Karpas-422 (cell line): ENCODE data around the gene MTPN. TPM values are rescaled to one million over a fixed set of nuclear protein-coding genes. Genes with fewer than 3 reads are reported as not detected.

ENCODE experiments used
- DNase-seq: peaks from one replicate; pipeline ENCODE4 v3.0.0-alpha.2; 2015
- H2AFZ ChIP-seq: fragments of 200-600 bp; sonication (generic); 2 replicates; pipeline ENCODE4 v1.6.1; 2014; ENCODE audit warnings: antibody characterized with exemption, low read length, mixed read lengths
- H3K27ac ChIP-seq: fragments of 200-600 bp; sonication (generic); 2 replicates; pipeline ENCODE4 v1.5.1; 2014; ENCODE audit warnings: mild to moderate bottlenecking, low read length, moderate library complexity
- H3K27me3 ChIP-seq: fragments of 200-600 bp; sonication (generic); 2 replicates; pipeline ENCODE4 v1.6.1; 2014; ENCODE audit warnings: low read length, mixed read lengths
- H3K36me3 ChIP-seq: fragments of 200-600 bp; sonication (generic); 2 replicates; pipeline ENCODE4 v1.6.1; 2014; ENCODE audit warnings: low read length, mixed read lengths; ENCODE audit not compliant: insufficient read depth
- H3K4me1 ChIP-seq: fragments of 200-600 bp; sonication (generic); 2 replicates; pipeline ENCODE4 v1.6.1; 2014; ENCODE audit warnings: mild to moderate bottlenecking, low read length, mixed read lengths
- H3K4me2 ChIP-seq: fragments of 200-600 bp; sonication (generic); 2 replicates; pipeline ENCODE4 v1.6.1; 2014; ENCODE audit warnings: low read length, low read depth, mild to moderate bottlenecking; ENCODE audit not compliant: poor library complexity, severe bottlenecking
- H3K4me3 ChIP-seq: fragments of 200-600 bp; sonication (generic); 2 replicates; pipeline ENCODE4 v1.5.1; 2014; ENCODE audit warnings: mild to moderate bottlenecking, antibody characterized with exemption, low read length, mixed read lengths
- H3K79me2 ChIP-seq: fragments of 200-600 bp; sonication (generic); 2 replicates; pipeline ENCODE4 v1.6.1; 2014; ENCODE audit warnings: mild to moderate bottlenecking, low read length, mixed read lengths
- H3K9ac ChIP-seq: fragments of 200-600 bp; sonication (generic); 2 replicates; pipeline ENCODE4 v1.6.0; 2014; ENCODE audit warnings: low read length
- H3K9me2 ChIP-seq: fragments of 200-600 bp; sonication (generic), shearing (Covaris generic); replicated peaks from 2 replicates; pipeline ENCODE4 v1.6.0; 2014; ENCODE audit warnings: mild to moderate bottlenecking, low read length, moderate library complexity; ENCODE audit not compliant: insufficient read depth
- H3K9me3 ChIP-seq: fragments of 300-700, 200-600 bp; sonication (generic); 2 replicates; pipeline ENCODE4 v1.6.1; 2014; ENCODE audit warnings: low read length, mixed read lengths
- H4K20me1 ChIP-seq: fragments of 200-600 bp; sonication (generic); 2 replicates; pipeline ENCODE4 v1.6.1; 2014; ENCODE audit warnings: mild to moderate bottlenecking, antibody characterized with exemption, low read length, low read depth; ENCODE audit not compliant: insufficient read depth
- total RNA-seq: library from RNA; depleted of rRNA; stranded (reverse); fragments of >200 nt; shearing (Covaris generic); gene quantifications from 2 replicates; pipeline ENCODE4 v1.2.3, GENCODE V29; 2014; ENCODE audit warnings: low replicate concordance

Gene MTPN
- total RNA-seq, 1 experiment from 2014 or later = 140 TPM

DNA sequence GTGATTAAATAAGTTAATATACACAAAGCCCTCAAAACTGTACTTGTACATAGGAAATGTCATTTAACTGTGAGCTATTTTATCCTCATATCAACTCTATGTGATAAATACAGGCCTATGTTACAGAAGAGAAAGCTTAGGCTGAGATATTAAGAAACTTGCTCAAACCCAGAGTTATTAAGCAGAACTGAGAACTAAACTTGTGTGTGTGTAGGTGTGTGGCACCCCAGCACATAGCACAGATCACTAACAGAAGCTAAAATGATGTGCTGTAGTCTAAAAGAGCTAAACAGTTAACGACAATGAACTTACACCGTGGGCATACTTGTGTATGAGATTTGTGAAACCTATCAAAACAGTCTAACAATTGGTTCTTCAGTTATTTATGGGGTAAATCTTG lies 34.5 kb downstream of the MTPN start:
- Histone ChIP-seq H2AFZ (no peak overlapping the region), H4K20me1 (no peaks in the 10 kb centered on the region), H3K4me2 (no peak overlapping the region), H3K9me3 (no peaks in the 10 kb centered on the region), H3K27ac (no peak overlapping the region), H3K36me3 (peaks cover 20% of the 10 kb centered on the region; the same call in 1 of the 2 replicates), H3K4me1 (peaks cover 8% of the 10 kb centered on the region; the same call in 1 of the 2 replicates), H3K9ac (no peak overlapping the region), H3K27me3 (no peaks in the 10 kb centered on the region), H3K79me2 (peaks cover 92% of the 10 kb centered on the region), H3K9me2 (no peaks in the 10 kb centered on the region), H3K4me3 (no peak overlapping the region)
- no peak for DNase-seq

GRCh38 chr7:135940077-135941075 lies 36.8 kb downstream of the MTPN start:
- Histone ChIP-seq H2AFZ (no peak overlapping the region), H3K4me3 (no peak overlapping the region), H3K27ac (no peak overlapping the region), H3K79me2 (peaks cover 92% of the 10 kb centered on the region), H3K4me2 (no peak overlapping the region), H3K9ac (no peak overlapping the region), H3K36me3 (peaks cover 11% of the 10 kb centered on the region; the same call in 1 of the 2 replicates), H4K20me1 (0 out of 2 replicates have a peak, but pooled peaks cover 6% of the 10 kb centered on the region), H3K4me1 (peaks cover 8% of the 10 kb centered on the region; the same call in 1 of the 2 replicates), H3K9me2 (no peaks in the 10 kb centered on the region), H3K27me3 (no peaks in the 10 kb centered on the region), H3K9me3 (no peaks in the 10 kb centered on the region)
- DNase-seq = no peak

DNA sequence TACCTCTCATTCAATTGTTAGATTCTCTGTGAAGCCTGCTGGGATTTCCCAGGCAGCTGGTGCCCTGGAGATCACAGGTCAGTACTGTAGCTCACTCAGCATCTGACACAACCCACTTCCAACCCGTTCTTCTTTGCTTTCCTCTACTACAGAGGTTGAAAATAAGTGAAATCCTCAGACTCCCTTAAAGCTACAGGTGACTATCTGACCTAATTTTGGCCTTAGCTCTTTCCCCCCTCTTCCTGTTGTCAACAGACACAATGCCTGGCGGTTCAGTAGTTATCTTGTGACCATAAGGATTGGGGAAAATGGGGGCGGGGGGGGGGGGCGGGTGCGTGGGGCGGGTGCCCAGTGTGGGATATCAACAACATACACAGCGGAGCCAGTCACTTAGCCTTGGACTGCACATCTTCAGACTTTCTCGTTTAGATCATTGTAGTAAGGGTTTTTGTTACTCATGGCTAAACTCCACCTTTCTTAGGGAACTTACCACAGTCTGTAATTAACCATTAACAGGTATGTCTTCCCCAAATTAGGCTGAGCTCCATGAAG lies 37.8 kb downstream of the MTPN start:
- no peak overlapping the region for H3K4me3 ChIP-seq
- DNase-seq = no peak
- peaks cover 11% of the 10 kb centered on the region; the same call in 1 of the 2 replicates for H3K36me3 ChIP-seq
- peaks cover 94% of the 10 kb centered on the region for H3K79me2 ChIP-seq
- H3K9ac ChIP-seq = no peak overlapping the region
- H4K20me1 ChIP-seq = 0 out of 2 replicates have a peak, but pooled peaks cover 7% of the 10 kb centered on the region
- H3K9me2 ChIP-seq = no peaks in the 10 kb centered on the region
- H3K27ac ChIP-seq = no peak overlapping the region
- H3K27me3 ChIP-seq = no peaks in the 10 kb centered on the region
- peaks cover 8% of the 10 kb centered on the region; the same call in 1 of the 2 replicates for H3K4me1 ChIP-seq
- H3K9me3 ChIP-seq = no peaks in the 10 kb centered on the region
- no peak overlapping the region for H3K4me2 ChIP-seq
- H2AFZ ChIP-seq = no peak overlapping the region

- Histone ChIP-seq H3K4me3 (no peak overlapping the region), H3K27ac (no peak overlapping the region), H4K20me1 (peaks cover 12% of the 10 kb centered on the region; the same call in 1 of the 2 replicates), H3K4me1 (peaks cover 6% of the 10 kb centered on the region; the same call in 1 of the 2 replicates), H3K4me2 (no peak overlapping the region), H3K27me3 (no peaks in the 10 kb centered on the region), H3K9me2 (no peaks in the 10 kb centered on the region), H3K9ac (no peak overlapping the region), H3K79me2 (peaks cover 97% of the 10 kb centered on the region), H3K36me3 (peaks cover 11% of the 10 kb centered on the region; the same call in 1 of the 2 replicates), H2AFZ (no peak overlapping the region), H3K9me3 (no peaks in the 10 kb centered on the region)
- no peak for DNase-seq
Observed at GRCh38 chr7:135938563-135938962, 38.6 kb downstream of the MTPN start.

DNA sequence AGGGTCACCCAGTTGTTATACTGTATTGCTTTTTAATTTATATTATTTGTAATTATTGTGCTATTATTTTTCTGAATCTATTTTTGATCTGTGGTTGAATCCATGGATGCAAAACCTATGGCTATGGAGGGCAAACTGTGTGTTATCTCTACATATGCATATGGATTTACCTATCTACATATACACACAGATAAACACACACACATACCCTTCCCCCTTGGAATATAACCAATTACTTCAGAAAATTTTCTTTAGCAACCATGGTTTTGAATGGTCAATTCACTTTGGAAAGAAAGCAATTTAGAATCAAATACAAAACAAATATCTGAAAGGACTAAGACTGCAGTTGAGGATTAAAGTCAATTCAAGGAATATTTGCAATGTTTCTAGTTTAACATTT lies 39.1 kb downstream of the MTPN start:
- H3K27ac ChIP-seq = no peak overlapping the region
- H3K9ac ChIP-seq = no peak overlapping the region
- peaks cover 11% of the 10 kb centered on the region; the same call in 1 of the 2 replicates for H3K36me3 ChIP-seq
- H2AFZ ChIP-seq = no peak overlapping the region
- H3K27me3 ChIP-seq = no peaks in the 10 kb centered on the region
- no peaks in the 10 kb centered on the region for H3K9me2 ChIP-seq
- peaks cover 97% of the 10 kb centered on the region for H3K79me2 ChIP-seq
- peaks cover 14% of the 10 kb centered on the region; the same call in 1 of the 2 replicates for H4K20me1 ChIP-seq
- H3K4me3 ChIP-seq = no peak overlapping the region
- H3K4me1 ChIP-seq = peaks cover 4% of the 10 kb centered on the region; the same call in 1 of the 2 replicates
- DNase-seq = no peak
- H3K9me3 ChIP-seq = no peaks in the 10 kb centered on the region
- H3K4me2 ChIP-seq = no peak overlapping the region

- H3K27ac ChIP-seq = no peak overlapping the region
- H3K4me1 ChIP-seq = peaks cover 4% of the 10 kb centered on the region; the same call in 1 of the 2 replicates
- no peak overlapping the region for H3K4me2 ChIP-seq
- no peak overlapping the region for H3K9ac ChIP-seq
- peaks cover 96% of the 10 kb centered on the region for H3K79me2 ChIP-seq
- peaks cover 17% of the 10 kb centered on the region; the same call in 1 of the 2 replicates for H4K20me1 ChIP-seq
- peaks cover 7% of the 10 kb centered on the region; the same call in 1 of the 2 replicates for H3K36me3 ChIP-seq
- DNase-seq = no peak
- H3K4me3 ChIP-seq = no peak overlapping the region
- H3K9me2 ChIP-seq = no peaks in the 10 kb centered on the region
- no peaks in the 10 kb centered on the region for H3K9me3 ChIP-seq
- H3K27me3 ChIP-seq = no peaks in the 10 kb centered on the region
- no peak overlapping the region for H2AFZ ChIP-seq
Observed at GRCh38 chr7:135936497-135937217, 40.5 kb downstream of the MTPN start.

DNA sequence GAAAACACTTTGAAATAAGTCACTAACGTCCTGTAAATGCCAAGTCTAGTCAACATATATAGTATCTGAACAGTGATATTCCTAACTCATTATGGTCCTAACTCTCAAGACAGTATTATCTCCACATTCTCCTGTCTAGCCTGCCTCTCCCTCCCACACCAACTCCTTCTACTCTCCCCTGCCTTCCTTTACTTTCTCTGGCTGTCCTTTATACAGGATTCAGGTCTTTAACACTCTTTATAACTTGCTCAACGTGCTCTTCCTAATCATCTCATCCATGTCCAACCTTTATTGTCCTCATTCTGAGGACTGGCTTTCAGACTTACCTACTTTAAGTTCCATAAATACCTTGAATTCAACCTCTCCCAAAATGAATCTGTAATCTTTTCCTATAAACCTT lies 42.5 kb downstream of the MTPN start:
- H4K20me1 ChIP-seq = peaks cover 17% of the 10 kb centered on the region; the same call in 1 of the 2 replicates
- H3K4me2 ChIP-seq = no peak overlapping the region
- H2AFZ ChIP-seq = no peak overlapping the region
- peaks cover 96% of the 10 kb centered on the region for H3K79me2 ChIP-seq
- H3K27ac ChIP-seq = no peak overlapping the region
- H3K9ac ChIP-seq = no peak overlapping the region
- H3K9me3 ChIP-seq = no peaks in the 10 kb centered on the region
- DNase-seq = no peak
- H3K9me2 ChIP-seq = no peaks in the 10 kb centered on the region
- H3K4me1 ChIP-seq = no peaks in the 10 kb centered on the region
- H3K27me3 ChIP-seq = no peaks in the 10 kb centered on the region
- H3K36me3 ChIP-seq = no peaks in the 10 kb centered on the region; the same call in 1 of the 2 replicates
- H3K4me3 ChIP-seq = no peak overlapping the region
